ENCODE data around the gene FASTKD1. TPM values are rescaled to one million over a fixed set of nuclear protein-coding genes. Genes with fewer than 3 reads are reported as not detected.

FASTKD1 gene, protein sequence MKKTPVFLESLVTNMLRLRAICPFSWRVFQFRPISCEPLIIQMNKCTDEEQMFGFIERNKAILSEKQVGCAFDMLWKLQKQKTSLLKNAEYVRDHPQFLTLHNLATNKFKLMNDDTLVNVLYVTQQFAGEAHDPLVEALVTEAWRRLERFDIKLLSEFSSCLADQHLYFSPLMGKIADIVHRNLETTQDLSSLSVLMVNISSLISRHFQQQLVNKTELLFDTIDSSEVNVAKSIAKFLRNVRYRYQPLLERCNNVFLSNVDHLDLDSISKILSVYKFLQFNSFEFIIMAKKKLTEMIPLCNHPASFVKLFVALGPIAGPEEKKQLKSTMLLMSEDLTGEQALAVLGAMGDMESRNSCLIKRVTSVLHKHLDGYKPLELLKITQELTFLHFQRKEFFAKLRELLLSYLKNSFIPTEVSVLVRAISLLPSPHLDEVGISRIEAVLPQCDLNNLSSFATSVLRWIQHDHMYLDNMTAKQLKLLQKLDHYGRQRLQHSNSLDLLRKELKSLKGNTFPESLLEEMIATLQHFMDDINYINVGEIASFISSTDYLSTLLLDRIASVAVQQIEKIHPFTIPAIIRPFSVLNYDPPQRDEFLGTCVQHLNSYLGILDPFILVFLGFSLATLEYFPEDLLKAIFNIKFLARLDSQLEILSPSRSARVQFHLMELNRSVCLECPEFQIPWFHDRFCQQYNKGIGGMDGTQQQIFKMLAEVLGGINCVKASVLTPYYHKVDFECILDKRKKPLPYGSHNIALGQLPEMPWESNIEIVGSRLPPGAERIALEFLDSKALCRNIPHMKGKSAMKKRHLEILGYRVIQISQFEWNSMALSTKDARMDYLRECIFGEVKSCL
- total RNA-seq, result 19.5 and 32.5 TPM in 2 replicates

DNA sequence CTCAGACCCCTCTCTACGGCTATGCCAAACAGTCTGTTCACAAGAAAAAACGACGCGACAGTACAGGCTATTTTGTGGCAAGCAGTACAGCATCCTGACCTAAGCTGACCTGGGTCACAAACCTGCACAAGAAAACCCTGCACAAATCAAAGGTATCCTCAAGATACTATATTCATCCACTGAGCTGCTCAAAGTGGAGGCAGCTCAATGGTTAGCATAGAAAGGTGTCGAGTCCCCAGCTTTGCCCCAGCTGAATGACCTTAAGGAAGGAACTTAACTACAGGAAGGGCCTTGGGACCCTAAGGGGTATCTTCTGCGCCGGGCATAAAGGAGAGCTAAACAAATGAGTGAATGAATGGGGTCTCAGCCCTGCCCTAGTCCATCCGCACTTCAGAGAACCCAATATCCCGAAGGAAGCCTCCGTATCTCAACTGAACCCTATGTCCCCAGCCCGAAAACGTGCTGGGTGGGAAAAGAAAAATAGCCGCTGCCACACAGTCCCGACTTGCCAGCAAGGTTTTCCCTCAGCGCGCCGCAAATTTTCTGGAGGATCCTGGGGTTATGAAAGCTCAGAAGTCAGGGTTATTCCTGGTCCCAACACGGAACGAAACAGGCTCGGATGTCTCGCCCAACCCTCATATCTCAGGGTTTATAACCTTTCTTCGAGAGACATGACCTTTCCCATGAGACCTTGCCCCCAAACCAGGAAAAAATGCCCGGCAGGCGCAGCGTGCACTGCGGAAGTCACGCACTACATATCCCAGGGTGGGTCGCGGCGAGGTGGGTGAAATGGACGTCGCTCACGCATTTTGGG is at the start of gene FASTKD1:
Gene FASTKD1, minus strand, starts transcription at position 706 of the 814 bp plus-strand sequence. CDS start 1,836 bp downstream, outside the sequence.

GRCh38 chr2:169584005-169584877 is 10.6 kb upstream of the FASTKD1 start, which contains the start of gene PPIG:
Gene PPIG (plus strand): TSS chr2:169584351. CDS start chr2:169604042, 19,691 bp downstream.

DNA sequence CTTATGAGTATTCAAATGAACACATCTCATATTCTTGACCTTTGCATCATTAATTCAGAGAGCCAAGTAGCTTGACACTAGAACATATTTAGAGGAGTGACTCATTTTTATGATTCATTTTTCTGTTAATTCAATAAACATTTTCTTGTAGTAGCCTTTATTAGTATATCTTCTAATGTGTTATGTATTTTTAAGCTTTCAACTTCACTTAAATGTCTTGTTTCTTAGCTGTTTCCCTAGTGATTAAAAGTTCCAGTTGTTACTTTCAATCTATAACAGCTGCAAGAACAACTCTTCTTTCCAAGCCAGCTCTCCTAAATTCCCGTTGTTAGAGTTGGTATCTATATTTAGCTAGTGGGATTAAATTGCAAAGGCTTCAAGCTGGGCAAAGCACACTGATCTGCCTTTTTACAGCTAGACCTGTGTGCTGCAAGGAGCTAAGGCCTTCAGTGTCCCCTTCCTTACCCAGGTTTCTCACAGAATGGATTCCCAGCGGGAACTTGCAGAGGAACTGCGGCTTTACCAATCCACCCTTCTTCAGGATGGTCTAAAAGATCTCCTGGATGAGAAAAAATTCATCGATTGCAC is 64.3 kb downstream of the FASTKD1 start, which contains the start of gene KLHL41:
Gene KLHL41, plus strand, starts transcription at position 405 of the 588 bp plus-strand sequence. Its CDS starts 77 bp downstream, at position 482.

Other genes starting within 250 kb of the FASTKD1 start
- under 0.01 TPM in 1 of 2 replicates, not detected in the other for gene LRP2, start 211.3 kb downstream of the FASTKD1 start, total RNA-seq
- 2.1 and 7.4 TPM in 2 replicates for gene BBS5, start 94.4 kb downstream of the FASTKD1 start, total RNA-seq
- under 0.01 and 0.21 TPM in 2 replicates for gene KLHL41, start 64.2 kb downstream of the FASTKD1 start, total RNA-seq
- 33.8 and 41.4 TPM in 2 replicates for gene PPIG, start 10.5 kb upstream of the FASTKD1 start, total RNA-seq
- not detected in 2 replicates for gene CFAP210, start 120.5 kb upstream of the FASTKD1 start, total RNA-seq
- 2.7 and 4.7 TPM in 2 replicates for gene PHOSPHO2, start 120.6 kb upstream of the FASTKD1 start, total RNA-seq
- 3.8 and 11.9 TPM in 2 replicates for gene KLHL23, start 160.0 kb upstream of the FASTKD1 start, total RNA-seq
- 99.8 and 109 TPM in 2 replicates for gene SSB, start 225.0 kb upstream of the FASTKD1 start, total RNA-seq